Measurements from ENCODE around the gene CFAP97. TPM values are rescaled to one million over a fixed set of nuclear protein-coding genes. Genes with fewer than 3 reads are reported as not detected.
A peak's percentile ranks its signal among the peaks of the same experiment; 100 is the strongest.

The CFAP97 gene
- total RNA-seq, 2 donors from 2014 or later: 17.1 to 19.5 TPM

DNA sequence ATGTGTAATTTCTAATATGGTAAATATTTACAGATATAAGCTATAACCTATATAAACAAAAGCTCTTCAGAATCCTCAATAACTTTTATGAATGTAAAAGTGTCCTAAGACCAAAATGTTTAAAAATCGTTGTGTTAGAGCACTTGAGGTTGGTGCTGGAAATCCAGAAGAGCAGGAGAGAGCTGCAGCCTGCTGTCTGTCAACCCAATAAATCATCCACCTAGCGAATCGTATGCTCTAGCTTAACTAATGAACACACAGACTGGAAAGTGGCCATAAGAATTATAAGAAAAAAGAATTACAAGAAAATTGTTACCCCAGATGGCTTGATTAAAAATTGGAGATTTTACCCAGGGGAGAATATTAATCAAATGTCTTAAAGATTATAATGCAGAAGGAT is 17.0 kb downstream of the CFAP97 start:
- Histone ChIP-seq H3K36me3 (replicated peaks in 1 of 2; ENCODE audit: insufficient read depth in 1 of 2, low read depth in 2 of 2) (peaks cover 0 to 3% of the 10 kb centered on the region in 2 donors), H3K27me3 (no peaks in the 10 kb centered on the region), H3K4me1 (no peaks in the 10 kb centered on the region), H3K9me3 (no peaks in the 10 kb centered on the region), H3K4me3 (no peak overlapping the region), H3K27ac (no peak overlapping the region)
- TF ChIP-seq POLR2A (IDR thresholded peaks at IDR 0.05): no peak
- TF ChIP-seq, protein P1, sequence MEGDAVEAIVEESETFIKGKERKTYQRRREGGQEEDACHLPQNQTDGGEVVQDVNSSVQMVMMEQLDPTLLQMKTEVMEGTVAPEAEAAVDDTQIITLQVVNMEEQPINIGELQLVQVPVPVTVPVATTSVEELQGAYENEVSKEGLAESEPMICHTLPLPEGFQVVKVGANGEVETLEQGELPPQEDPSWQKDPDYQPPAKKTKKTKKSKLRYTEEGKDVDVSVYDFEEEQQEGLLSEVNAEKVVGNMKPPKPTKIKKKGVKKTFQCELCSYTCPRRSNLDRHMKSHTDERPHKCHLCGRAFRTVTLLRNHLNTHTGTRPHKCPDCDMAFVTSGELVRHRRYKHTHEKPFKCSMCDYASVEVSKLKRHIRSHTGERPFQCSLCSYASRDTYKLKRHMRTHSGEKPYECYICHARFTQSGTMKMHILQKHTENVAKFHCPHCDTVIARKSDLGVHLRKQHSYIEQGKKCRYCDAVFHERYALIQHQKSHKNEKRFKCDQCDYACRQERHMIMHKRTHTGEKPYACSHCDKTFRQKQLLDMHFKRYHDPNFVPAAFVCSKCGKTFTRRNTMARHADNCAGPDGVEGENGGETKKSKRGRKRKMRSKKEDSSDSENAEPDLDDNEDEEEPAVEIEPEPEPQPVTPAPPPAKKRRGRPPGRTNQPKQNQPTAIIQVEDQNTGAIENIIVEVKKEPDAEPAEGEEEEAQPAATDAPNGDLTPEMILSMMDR (IDR thresholded peaks at IDR 0.05): no peak
- WGBS, 2 donors: 35 to 44% methylated on average over 3 of the region's 3 CpGs
- no peak for DNase-seq
- intact Hi-C loops (cut with DNase I): no loop called here
- no peak for ATAC-seq

DNA sequence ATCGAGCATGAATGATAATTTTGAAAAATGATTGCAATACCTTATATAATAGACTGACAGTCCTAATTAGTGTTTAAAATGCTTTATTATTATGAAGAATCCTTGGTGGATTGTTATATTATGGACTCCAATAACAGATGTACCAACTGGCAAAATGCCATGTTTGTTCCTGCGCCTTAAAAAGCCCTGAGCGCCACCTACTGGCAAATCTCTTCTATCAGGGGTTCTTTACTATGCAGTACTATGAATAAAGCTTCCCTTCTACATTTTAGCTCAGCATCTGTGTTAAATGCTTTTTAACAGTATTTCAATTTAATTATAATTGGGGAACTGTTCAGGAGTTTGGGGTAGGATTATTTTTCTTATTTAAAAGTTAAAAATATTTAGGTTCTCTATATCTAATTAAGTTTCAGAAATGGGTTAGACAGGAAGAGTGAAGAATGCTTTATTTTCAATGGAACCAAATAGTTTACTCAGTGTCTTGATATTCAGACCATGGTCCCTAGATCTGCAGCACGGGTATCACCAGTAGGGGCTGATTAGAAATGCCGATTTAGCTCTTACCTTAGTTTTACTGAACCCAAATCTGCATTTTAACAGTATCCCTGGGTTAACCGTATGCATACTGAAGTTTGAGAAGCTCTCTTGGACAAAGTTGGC is 20.0 kb downstream of the CFAP97 start:
- DNase-seq (peak; percentile 89 to 93 (median 93)), ATAC-seq (peak; percentile 70)
- intact Hi-C loops (cut with DNase I): no loop called here
- WGBS, 2 donors: 36 to 37% methylated on average over 6 of the region's 6 CpGs
- no peaks in the 10 kb centered on the region for H3K36me3 ChIP-seq (replicated peaks in 1 of 2; ENCODE audit: insufficient read depth in 1 of 2, low read depth in 2 of 2)
- no peaks in the 10 kb centered on the region for H3K9me3 ChIP-seq
- H3K27ac ChIP-seq: no peak overlapping the region
- H3K4me3 ChIP-seq: no peak overlapping the region
- no peaks in the 10 kb centered on the region for H3K27me3 ChIP-seq
- TF ChIP-seq POLR2A (IDR thresholded peaks at IDR 0.05): no peak
- TF ChIP-seq, protein P1 (IDR thresholded peaks at IDR 0.05): peak; percentile 48 to 89 (median 78)
- H3K4me1 ChIP-seq: no peaks in the 10 kb centered on the region

DNA sequence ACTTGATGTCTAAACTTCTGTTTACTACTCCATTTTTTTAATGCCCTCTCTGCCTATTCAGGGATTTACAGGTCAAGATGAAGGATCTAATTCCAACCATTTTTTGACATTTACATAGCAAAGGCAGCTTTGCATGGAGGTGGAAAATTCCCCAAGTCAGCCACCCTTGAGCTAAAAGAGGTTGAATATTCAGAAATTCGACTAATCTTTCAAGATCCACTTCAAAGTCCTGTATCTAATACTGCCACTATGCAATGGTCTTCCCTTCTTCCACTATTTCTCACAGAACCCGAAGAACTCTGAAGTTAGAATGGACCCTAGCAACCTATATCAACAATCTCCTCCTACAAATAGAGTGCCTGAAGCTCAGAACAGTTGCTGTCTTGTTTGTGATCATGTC is 21.6 kb downstream of the CFAP97 start:
- Histone ChIP-seq H3K27ac (no peak overlapping the region), H3K36me3 (replicated peaks in 1 of 2; ENCODE audit: insufficient read depth in 1 of 2, low read depth in 2 of 2) (no peaks in the 10 kb centered on the region), H3K4me1 (no peaks in the 10 kb centered on the region), H3K27me3 (no peaks in the 10 kb centered on the region), H3K4me3 (no peak overlapping the region), H3K9me3 (no peaks in the 10 kb centered on the region)
- no peak for DNase-seq
- WGBS, 2 donors: 67 to 70% methylated on average over 2 of the region's 2 CpGs
- TF ChIP-seq POLR2A (IDR thresholded peaks at IDR 0.05): no peak
- TF ChIP-seq, protein P1 (IDR thresholded peaks at IDR 0.05): no peak
- intact Hi-C loops (cut with DNase I): no loop called here
- no peak for ATAC-seq

DNA sequence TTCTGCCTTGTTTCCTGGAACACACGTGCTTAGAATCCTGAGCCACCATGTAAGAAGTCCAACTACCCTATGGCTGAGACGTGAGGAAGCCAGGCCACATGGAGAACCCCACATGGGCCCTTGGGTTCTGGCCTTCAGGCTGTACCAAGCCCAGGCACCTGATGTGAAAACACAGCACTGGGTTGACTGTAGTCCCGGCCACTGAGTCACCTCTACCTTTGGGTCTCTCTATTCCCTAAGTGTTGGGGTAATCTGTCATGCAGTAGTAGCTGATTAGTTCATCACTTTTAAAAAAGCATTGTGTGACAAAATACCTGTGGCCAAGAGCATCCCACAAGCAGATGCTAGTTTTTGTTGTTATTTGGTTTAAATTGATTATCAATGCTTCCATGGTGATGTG is 24.3 kb downstream of the CFAP97 start:
- H3K27ac ChIP-seq: no peak overlapping the region
- H3K9me3 ChIP-seq: no peaks in the 10 kb centered on the region
- TF ChIP-seq, protein P1 (IDR thresholded peaks at IDR 0.05): no peak
- no peak for TF ChIP-seq POLR2A (IDR thresholded peaks at IDR 0.05)
- WGBS, 2 donors: 73 to 94% methylated on average over 3 of the region's 3 CpGs
- ATAC-seq: no peak
- H3K36me3 ChIP-seq (replicated peaks in 1 of 2; ENCODE audit: insufficient read depth in 1 of 2, low read depth in 2 of 2): no peaks in the 10 kb centered on the region
- no peaks in the 10 kb centered on the region for H3K4me1 ChIP-seq
- H3K27me3 ChIP-seq: no peaks in the 10 kb centered on the region
- no peak overlapping the region for H3K4me3 ChIP-seq
- intact Hi-C loops (cut with DNase I): no loop called here
- DNase-seq: no peak

Measured in body of pancreas (tissue), 4 donors.